IMR-90 (cell line): ENCODE data around the gene LMAN2L. TPM values are rescaled to one million over a fixed set of nuclear protein-coding genes. Genes with fewer than 3 reads are reported as not detected.

Experiments used
- ATAC-seq: fragments of 200-7000 bp; cut with Tn5 transposase; 2 replicates; pipeline ENCODE4 v1.9.1; 2020; ENCODE audit warnings: low read depth, mild to moderate bottlenecking, moderate library complexity
- BruUV-seq: library from RNA; stranded (reverse); fragments of 400-500 nt; replicated peaks from 2 replicates; lab custom pipeline; 2021; lab: Mats Ljungman, UMichigan
- CTCF ChIA-PET: fragments of 300-600 bp; formaldehyde crosslinking; extraction: SDS; loops from one replicate; lab custom pipeline; 2021; ENCODE audit warnings: antibody characterized with exemption; lab: Yijun Ruan, JAX
- POLR2A ChIA-PET: fragments of 300-600 bp; sonication (Branson Sonifier 250); formaldehyde crosslinking; loops from one replicate; lab custom pipeline; 2022; ENCODE audit warnings: antibody characterized with exemption; ENCODE audit not compliant: unreplicated experiment; lab: Charles Lee
- DNase-seq: peaks from one replicate; pipeline ENCODE4 v3.0.0; 2013
- H2AFZ ChIP-seq: replicated peaks from 2 replicates; pipeline ENCODE3; 2013; ENCODE audit warnings: low read length, mild to moderate bottlenecking; ENCODE audit not compliant: poor library complexity
- H2AK5ac ChIP-seq: 2 replicates; pipeline ENCODE4 v1.6.1; 2013; ENCODE audit warnings: low read depth, low read length, inconsistent platforms
- H2AK9ac ChIP-seq: replicated peaks from 2 replicates; pipeline ENCODE3; 2013; ENCODE audit warnings: mild to moderate bottlenecking, low read depth, low read length, moderate library complexity; ENCODE audit not compliant: poor library complexity
- H2BK120ac ChIP-seq: 2 replicates; pipeline ENCODE4 v1.6.1; 2013; ENCODE audit warnings: low read depth, low read length, inconsistent platforms
- H2BK15ac ChIP-seq: 3 replicates; pipeline ENCODE4 v1.6.1; 2013; ENCODE audit warnings: low read depth, low read length, inconsistent platforms
- H2BK20ac ChIP-seq: 2 replicates; pipeline ENCODE4 v1.6.1; 2013; ENCODE audit warnings: low read depth, mild to moderate bottlenecking, inconsistent platforms, low read length, moderate library complexity
- H2BK5ac ChIP-seq: 2 replicates; pipeline ENCODE4 v1.6.1; 2013; ENCODE audit warnings: mild to moderate bottlenecking, low read depth, low read length, inconsistent platforms; ENCODE audit not compliant: poor library complexity, severe bottlenecking
- H3K14ac ChIP-seq: replicated peaks from 2 replicates; pipeline ENCODE4 v1.6.1; 2013; ENCODE audit warnings: low read depth, low read length, inconsistent platforms
- H3K18ac ChIP-seq: 2 replicates; pipeline ENCODE4 v1.6.1; 2013; ENCODE audit warnings: low read depth, low read length, control low read depth
- H3K23ac ChIP-seq: 2 replicates; pipeline ENCODE4 v1.6.1; 2013; ENCODE audit warnings: low read depth, low read length, inconsistent platforms
- H3K27ac ChIP-seq: 2 replicates; pipeline ENCODE4 v1.5.1; 2013; ENCODE audit warnings: mild to moderate bottlenecking, control low read depth, low read length; ENCODE audit not compliant: insufficient read depth
- H3K27me3 ChIP-seq: 2 replicates; pipeline ENCODE4 v1.6.1; 2013; ENCODE audit warnings: low read length; ENCODE audit not compliant: control insufficient read depth, insufficient read depth
- H3K36me3 ChIP-seq: 2 replicates; pipeline ENCODE4 v1.6.1; 2013; ENCODE audit warnings: low read length, mixed read lengths; ENCODE audit not compliant: control insufficient read depth, insufficient read depth
- H3K4ac ChIP-seq: 2 replicates; pipeline ENCODE4 v1.6.1; 2013; ENCODE audit warnings: low read depth, low read length, inconsistent platforms
- H3K4me1 ChIP-seq: 2 replicates; pipeline ENCODE4 v1.6.1; 2013; ENCODE audit warnings: low read length, mixed read lengths; ENCODE audit not compliant: control insufficient read depth, insufficient read depth
- H3K4me2 ChIP-seq: 2 replicates; pipeline ENCODE4 v1.6.1; 2013; ENCODE audit warnings: low read depth, mild to moderate bottlenecking, control low read depth, low read length, moderate library complexity
- H3K4me3 ChIP-seq: 2 replicates; pipeline ENCODE4 v1.5.1; 2013; ENCODE audit warnings: low read depth, mild to moderate bottlenecking, control low read depth, low read length, moderate library complexity; ENCODE audit not compliant: insufficient read depth
- H3K56ac ChIP-seq: 2 replicates; pipeline ENCODE4 v1.6.1; 2013; ENCODE audit warnings: low read length, inconsistent platforms; ENCODE audit not compliant: insufficient read depth; ENCODE audit errors: extremely low read depth
- H3K79me1 ChIP-seq, 2 experiments: 2 replicates each; pipeline ENCODE4 v1.6.1; 2013; ENCODE audit warnings: low read length in 2 of 2, inconsistent platforms in 1 of 2, low read depth in 1 of 2
- H3K9ac ChIP-seq: 2 replicates; pipeline ENCODE4 v1.6.1; 2013; ENCODE audit warnings: low read depth, low read length, control low read depth
- H3K9me1 ChIP-seq: 2 replicates; pipeline ENCODE4 v1.6.1; 2013; ENCODE audit warnings: low read length, inconsistent platforms; ENCODE audit not compliant: insufficient read depth
- H3K9me3 ChIP-seq: 2 replicates; pipeline ENCODE4 v1.6.1; 2013; ENCODE audit warnings: low read length; ENCODE audit not compliant: control insufficient read depth, insufficient read depth
- H4K20me1 ChIP-seq: 2 replicates; pipeline ENCODE4 v1.6.1; 2013; ENCODE audit warnings: low read length, inconsistent platforms; ENCODE audit not compliant: insufficient read depth
- H4K5ac ChIP-seq: 2 replicates; pipeline ENCODE4 v1.6.1; 2013; ENCODE audit warnings: mild to moderate bottlenecking, low read depth, low read length, control low read depth
- H4K8ac ChIP-seq, 2 experiments: 2 replicates each; pipeline ENCODE4 v1.6.1; 2013; ENCODE audit warnings: low read depth in 2 of 2, low read length in 2 of 2, control low read depth in 1 of 2, inconsistent platforms in 1 of 2
- H4K91ac ChIP-seq: 2 replicates; pipeline ENCODE4 v1.6.1; 2013; ENCODE audit warnings: low read depth, low read length, inconsistent platforms; ENCODE audit not compliant: insufficient read depth
- BHLHE40 ChIP-seq: fragments of 150-350 bp; IDR thresholded peaks from 2 replicates; pipeline ENCODE4 v1.6.1; 2016; ENCODE audit warnings: mild to moderate bottlenecking, low read depth, low read length
- FOS ChIP-seq: fragments of 150-350 bp; IDR thresholded peaks from 2 replicates; pipeline ENCODE4 v1.6.1; 2016; ENCODE audit warnings: low read depth, low read length
- MAFK ChIP-seq: IDR thresholded peaks from 2 replicates; pipeline ENCODE4 v1.6.1; 2012; ENCODE audit warnings: low read depth, low read length, improper control_type of control experiment
- MXI1 ChIP-seq: IDR thresholded peaks from 2 replicates; pipeline ENCODE4 v1.6.1; 2012; ENCODE audit warnings: low read depth, mild to moderate bottlenecking, low read length, moderate library complexity, borderline replicate concordance
- POLR2A ChIP-seq: IDR thresholded peaks from 2 replicates; pipeline ENCODE4 v1.6.1; 2012; ENCODE audit warnings: mild to moderate bottlenecking, low read depth, low read length
- RAD21 ChIP-seq: IDR thresholded peaks from 2 replicates; pipeline ENCODE4 v1.6.1; 2012; ENCODE audit warnings: low read length, improper control_type of control experiment
- USF2 ChIP-seq: fragments of 150-350 bp; IDR thresholded peaks from 2 replicates; pipeline ENCODE4 v1.6.1; 2017; ENCODE audit warnings: mild to moderate bottlenecking, antibody characterized with exemption, low read length, low read depth
- WGBS, 2 experiments: methylation state at CpG; one replicate each; pipeline versions ENCODE4 v1.1.5 to v1.1.7; 2013; ENCODE audit warnings: missing lambda C conversion rate in 2 of 2; ENCODE audit not compliant: insufficient read length in 1 of 2; ENCODE audit errors: extremely low coverage in 2 of 2; 5-methylcytosine and 5-hydroxymethylcytosine counted together
- dilution Hi-C: fragments of 300-500 bp; cut with HindIII; formaldehyde crosslinking; loops from one replicate; pipeline ENCODE4 v1.14.3; 2018; ENCODE audit warnings: low sequenced_read_pairs; ENCODE audit not compliant: unreplicated experiment
- in situ Hi-C: fragments of 300-500 bp; cut with MboI; formaldehyde crosslinking; loops from 3 replicates; pipeline ENCODE4 v1.14.3; 2019; ENCODE audit warnings: low sequenced_read_pairs, inconsistent platforms, mixed read lengths
- intact Hi-C: fragments of 100-400 bp; cut with micrococcal nuclease; formaldehyde crosslinking; loops from 2 replicates; pipeline ENCODE4 v1.10.0; 2022
- polyA plus RNA-seq, 3 experiments: library from polyadenylated mRNA; depleted of rRNA; stranded (reverse); fragments of >200 nt; gene quantifications; 2 replicates each; pipeline ENCODE4 v1.2.3, GENCODE V29; 2012; ENCODE audit warnings: low replicate concordance in 1 of 3
- total RNA-seq: library from RNA; depleted of rRNA; stranded (reverse); fragments of >200 nt; gene quantifications from 2 replicates; pipeline ENCODE4 v1.2.3, GENCODE V29; 2012
- TF ChIP-seq, protein P1 (sequence below): fragments of 150-350 bp; IDR thresholded peaks from 2 replicates; pipeline ENCODE4 v1.6.1; 2016; ENCODE audit warnings: low read depth, mild to moderate bottlenecking, low read length, moderate library complexity, borderline replicate concordance

The LMAN2L gene
- total and polyA plus RNA-seq, 2 of the 4 experiments (the other 2 are of a cell fraction): 22.5 to 22.9 TPM

- Histone ChIP-seq H2BK5ac (no peak overlapping the region), H3K4me1 (no peaks in the 10 kb centered on the region), H2AFZ (no peak overlapping the region), H3K36me3 (no peaks in the 10 kb centered on the region), H3K9me1 (no peaks in the 10 kb centered on the region), H2BK15ac (no peak overlapping the region), H3K23ac (no peak overlapping the region), H3K27me3 (peaks cover 5% of the 10 kb centered on the region; the same call in 1 of the 2 replicates), H3K79me1 (no peaks in the 10 kb centered on the region), H3K27ac (no peak overlapping the region), H2BK120ac (no peak overlapping the region), H4K20me1 (no peaks in the 10 kb centered on the region), H3K56ac (no peak overlapping the region), H4K8ac (no peak overlapping the region), H3K9me3 (no peaks in the 10 kb centered on the region), H3K14ac (no peak overlapping the region), H4K91ac (no peak overlapping the region), H2AK5ac (no peak overlapping the region), H4K5ac (no peak overlapping the region), H3K9ac (no peak overlapping the region), H3K18ac (no peak overlapping the region), H3K4ac (no peak overlapping the region), H2AK9ac (no peak overlapping the region), H3K4me2 (no peak overlapping the region), H2BK20ac (no peak overlapping the region), H3K4me3 (no peak overlapping the region)
- BruUV-seq: no TSS peak
- dilution Hi-C loops: no loop called here
- TF ChIP-seq MXI1 (no peak), BHLHE40 (no peak), RAD21 (no peak), MAFK (no peak), POLR2A (no peak), FOS (no peak), USF2 (no peak)
- TF ChIP-seq, protein P1, sequence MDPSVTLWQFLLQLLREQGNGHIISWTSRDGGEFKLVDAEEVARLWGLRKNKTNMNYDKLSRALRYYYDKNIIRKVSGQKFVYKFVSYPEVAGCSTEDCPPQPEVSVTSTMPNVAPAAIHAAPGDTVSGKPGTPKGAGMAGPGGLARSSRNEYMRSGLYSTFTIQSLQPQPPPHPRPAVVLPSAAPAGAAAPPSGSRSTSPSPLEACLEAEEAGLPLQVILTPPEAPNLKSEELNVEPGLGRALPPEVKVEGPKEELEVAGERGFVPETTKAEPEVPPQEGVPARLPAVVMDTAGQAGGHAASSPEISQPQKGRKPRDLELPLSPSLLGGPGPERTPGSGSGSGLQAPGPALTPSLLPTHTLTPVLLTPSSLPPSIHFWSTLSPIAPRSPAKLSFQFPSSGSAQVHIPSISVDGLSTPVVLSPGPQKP: no peak
- no peak for DNase-seq
- no peak for ATAC-seq
- ChIA-PET POLR2A (no interaction called here), CTCF (no interaction called here)
- WGBS, 2 experiments: no CpG with 5 or more reads among the region's 7 CpGs
- in situ Hi-C loops: no loop called here
- intact Hi-C loops: no loop called here
Measured at GRCh38 chr2:96753661-96754282, 13.9 kb upstream of the LMAN2L start.
